Astrocyte of the spinal cord (primary cell): Measurements from ENCODE around the gene ZNF256.

Experiments used
- DNase-seq: peaks from one replicate; pipeline ENCODE4 v3.0.0; 2011; ENCODE audit warnings: low read depth, low spot score
- H3K4me3 ChIP-seq: 2 replicates; pipeline ENCODE4 v1.5.1; 2011; ENCODE audit warnings: low read depth, mild to moderate bottlenecking, low read length, moderate library complexity
- CTCF ChIP-seq: IDR thresholded peaks from 2 replicates; pipeline ENCODE4 v1.5.1; 2012; ENCODE audit warnings: low read depth, mild to moderate bottlenecking, low read length, inconsistent platforms
- in situ Hi-C: cut with HindIII; loops from 2 replicates; pipeline ENCODE4 v1.10.0; 2017; ENCODE audit warnings: low sequenced_read_pairs

ZNF256 gene

GRCh38 chr19:57954996-57955395 is 7.5 kb upstream of the ZNF256 start:
- TF ChIP-seq CTCF = no peak
- H3K4me3 ChIP-seq = no peak overlapping the region
- DNase-seq = no peak
- in situ Hi-C loops = no loop called here

- no peak overlapping the region for H3K4me3 ChIP-seq
- TF ChIP-seq CTCF = no peak
- DNase-seq = no peak
- in situ Hi-C loops = no loop called here
These were observed 2.2 kb upstream of the ZNF256 start for GRCh38 chr19:57949702-57950101.

GRCh38 chr19:57949296-57949695 is 1.8 kb upstream of the ZNF256 start:
- in situ Hi-C loops = no loop called here
- no peak overlapping the region for H3K4me3 ChIP-seq
- no peak for DNase-seq
- TF ChIP-seq CTCF = no peak

- H3K4me3 ChIP-seq = peak overlapping the region; percentile 85
- DNase-seq = no peak
- in situ Hi-C loops = no loop called here
- no peak for TF ChIP-seq CTCF
These were observed 453 bp downstream of the ZNF256 start for GRCh38 chr19:57947088-57947418.

GRCh38 chr19:57946316-57946715 is 1.2 kb downstream of the ZNF256 start:
- H3K4me3 ChIP-seq = peak overlapping the region; percentile 85
- in situ Hi-C loops = no loop called here
- no peak for TF ChIP-seq CTCF
- no peak for DNase-seq

- H3K4me3 ChIP-seq = no peak overlapping the region
- in situ Hi-C loops = no loop called here
- TF ChIP-seq CTCF = no peak
- DNase-seq = no peak
These were observed 5.9 kb downstream of the ZNF256 start for GRCh38 chr19:57941593-57941992.

GRCh38 chr19:57935731-57936130 is 11.8 kb downstream of the ZNF256 start:
- DNase-seq = no peak
- in situ Hi-C loops = no loop called here
- H3K4me3 ChIP-seq = no peak overlapping the region
- no peak for TF ChIP-seq CTCF
